Right hindlimb (tissue), 1 donor: ENCODE data around the gene POU2AF3.
"Not testable (repeated sequence)": the region's sequence is repeated elsewhere in the genome, so short reads cannot be mapped to it uniquely, and the experiment has no call there.

Experiments used
- DNase-seq: peaks from one replicate; pipeline ENCODE4 v3.0.0-alpha.2; 2018

The POU2AF3 gene

DNA sequence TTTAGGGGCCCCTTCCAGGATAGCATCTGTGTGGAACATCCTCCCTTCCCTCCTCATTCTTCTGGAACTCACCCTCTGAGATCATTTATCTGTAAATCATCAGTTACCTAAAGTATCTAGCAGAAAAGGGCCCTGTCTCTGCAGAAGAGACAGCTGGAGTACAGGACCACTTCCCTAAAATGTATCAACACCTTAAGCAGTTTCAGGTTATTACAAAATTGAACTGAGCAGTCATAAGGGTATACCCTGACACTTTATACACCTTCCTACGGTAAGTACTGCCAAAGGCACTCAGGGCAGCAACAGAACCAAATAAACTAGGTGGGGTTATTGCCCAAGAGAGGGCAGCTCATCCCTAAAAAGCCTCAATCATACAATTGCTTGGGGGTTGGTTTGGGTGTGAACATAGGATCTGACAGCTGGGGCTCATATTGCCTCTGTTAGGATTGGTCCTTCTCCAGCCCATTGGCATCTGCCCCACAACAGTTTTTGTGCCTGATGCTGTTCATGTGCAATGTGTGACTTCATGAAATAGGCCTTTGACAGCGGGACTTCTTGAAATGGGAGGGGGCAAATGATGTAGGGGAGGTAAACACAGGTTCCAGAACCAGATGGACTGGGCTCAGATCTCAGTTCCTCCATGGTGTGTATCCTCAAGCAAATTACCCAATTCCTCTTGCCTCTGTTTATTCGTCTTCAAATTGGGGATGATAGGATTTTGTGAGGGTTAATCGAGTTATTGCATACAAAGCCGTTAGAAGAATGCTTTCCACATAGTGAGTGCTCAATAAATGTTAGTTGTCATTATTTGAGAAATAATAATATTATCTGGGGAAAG is 2.9 kb downstream of the POU2AF3 start:
- no peak for DNase-seq

- DNase-seq: no peak
Measured at GRCh38 chr11:111301842-111302118, 3.4 kb downstream of the POU2AF3 start.

DNA sequence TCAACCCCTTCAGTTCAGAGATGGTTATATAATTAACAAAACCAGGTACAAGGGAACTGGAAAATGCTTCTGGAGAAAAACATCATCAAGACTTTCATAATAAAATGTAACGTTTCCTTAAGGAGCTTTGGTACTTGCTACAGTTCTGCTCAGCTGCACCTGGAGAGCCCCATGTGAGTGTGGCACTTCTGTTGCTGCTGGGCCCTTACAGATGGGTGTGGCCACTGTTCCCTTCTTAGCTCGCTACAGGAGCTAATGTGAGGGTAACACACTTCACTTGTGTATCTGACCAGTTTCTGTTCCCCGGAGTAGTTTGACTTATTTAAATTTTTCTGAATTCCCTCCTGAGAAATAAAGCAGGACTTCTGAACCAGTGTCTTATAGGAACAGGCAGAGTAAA is 4.0 kb downstream of the POU2AF3 start:
- no peak for DNase-seq

DNA sequence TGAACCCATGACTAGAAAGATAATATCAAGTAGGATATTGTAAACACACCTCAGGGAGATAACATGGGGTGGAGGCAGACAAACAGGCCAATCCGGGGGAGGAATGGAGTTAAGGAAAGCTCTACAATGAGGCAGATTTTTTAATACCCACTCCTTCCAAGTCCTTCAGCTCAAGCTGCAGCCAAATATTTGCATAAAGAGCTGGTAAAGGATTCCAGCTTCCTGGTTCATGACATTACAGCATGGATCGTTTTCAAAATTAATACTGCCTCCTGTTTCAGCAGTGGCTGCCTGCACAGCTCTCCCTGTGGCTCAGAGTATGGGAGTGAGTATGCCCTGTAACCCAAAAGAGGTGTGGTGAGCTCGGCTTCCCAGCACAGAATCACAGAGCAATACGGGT is 5.1 kb downstream of the POU2AF3 start:
- peak; percentile 46 for DNase-seq

DNA sequence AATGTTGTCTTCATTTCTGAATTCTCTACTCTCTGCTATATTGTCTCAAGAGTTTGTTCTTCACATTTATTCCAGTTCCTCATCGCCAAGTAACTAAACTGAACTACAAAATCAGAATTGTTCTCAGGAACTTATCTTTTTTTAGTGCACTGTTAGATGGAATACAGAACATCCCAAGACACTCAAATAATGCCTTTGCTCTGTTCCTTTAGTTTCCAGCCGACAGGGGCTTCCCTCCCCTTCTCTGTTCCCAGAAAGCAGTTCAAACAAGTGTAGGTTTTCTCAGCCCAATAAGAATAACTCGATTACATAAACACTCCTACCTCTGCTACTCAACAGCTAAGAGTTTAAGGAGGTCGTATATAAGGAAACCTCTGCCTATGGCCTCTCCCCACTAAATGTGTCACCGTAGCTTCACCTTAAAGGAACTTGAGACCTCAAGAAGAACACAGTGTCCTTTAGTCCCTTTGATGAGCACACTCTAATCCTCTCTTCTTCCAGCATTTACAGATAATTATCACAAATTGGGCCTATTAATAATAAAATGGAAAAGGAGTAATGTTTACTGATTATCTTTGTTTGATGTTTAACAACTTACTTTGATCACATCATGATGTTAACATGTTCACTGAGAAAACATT is 6.9 kb downstream of the POU2AF3 start:
- DNase-seq: no peak

- DNase-seq: no peak
Measured at GRCh38 chr11:111305876-111306275, 7.5 kb downstream of the POU2AF3 start.

DNA sequence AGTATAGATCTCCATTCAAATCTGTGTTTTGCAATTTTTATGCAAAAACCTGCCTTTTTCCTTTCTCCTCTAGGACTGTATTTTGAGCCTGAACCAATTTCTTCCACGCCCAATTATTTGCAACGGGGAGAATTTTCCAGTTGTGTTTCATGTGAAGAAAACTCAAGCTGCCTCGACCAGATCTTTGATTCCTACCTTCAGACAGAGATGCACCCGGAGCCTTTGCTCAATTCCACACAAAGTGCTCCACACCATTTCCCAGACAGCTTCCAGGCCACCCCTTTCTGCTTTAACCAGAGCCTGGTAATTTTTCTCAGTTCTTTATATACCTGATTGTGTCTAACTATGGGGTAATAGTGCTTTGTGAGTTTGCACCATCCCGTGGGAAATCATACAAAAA is 8.0 kb downstream of the POU2AF3 start:
- no peak for DNase-seq

DNA sequence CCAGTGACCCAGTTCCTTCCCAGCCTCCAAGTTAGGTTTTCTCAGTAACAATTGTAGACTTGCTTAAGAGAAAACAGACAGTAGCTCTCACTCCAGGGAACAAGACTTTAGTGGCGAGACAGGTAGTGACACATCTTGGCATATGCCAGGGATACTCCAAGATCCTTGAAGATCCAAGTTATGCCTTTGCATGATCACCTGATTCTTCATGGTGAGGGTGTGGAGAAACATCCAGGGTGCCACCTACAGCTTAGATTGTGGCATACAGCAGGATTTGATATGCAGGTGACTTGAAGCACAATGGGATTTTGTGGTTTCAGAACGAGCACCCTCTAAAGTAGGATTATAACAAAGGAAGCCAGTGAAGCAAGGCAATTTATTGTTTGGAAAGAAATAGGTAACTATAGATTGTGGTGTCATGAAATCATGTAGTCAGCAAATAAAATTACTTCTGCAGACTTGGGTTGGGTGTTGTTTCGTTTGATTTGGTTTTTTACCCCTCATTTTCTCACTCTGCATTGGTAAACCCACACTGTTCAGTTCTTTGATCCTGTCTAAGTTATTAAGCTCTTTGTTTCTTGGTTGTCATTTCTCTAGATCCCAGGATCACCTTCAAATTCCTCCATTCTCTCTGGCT is 9.2 kb downstream of the POU2AF3 start:
- DNase-seq: no peak

- peak; percentile 78 for DNase-seq
Measured at GRCh38 chr11:111308140-111308539, 9.8 kb downstream of the POU2AF3 start.

- no peak for DNase-seq
Measured at GRCh38 chr11:111309215-111309915, 11.0 kb downstream of the POU2AF3 start.

DNA sequence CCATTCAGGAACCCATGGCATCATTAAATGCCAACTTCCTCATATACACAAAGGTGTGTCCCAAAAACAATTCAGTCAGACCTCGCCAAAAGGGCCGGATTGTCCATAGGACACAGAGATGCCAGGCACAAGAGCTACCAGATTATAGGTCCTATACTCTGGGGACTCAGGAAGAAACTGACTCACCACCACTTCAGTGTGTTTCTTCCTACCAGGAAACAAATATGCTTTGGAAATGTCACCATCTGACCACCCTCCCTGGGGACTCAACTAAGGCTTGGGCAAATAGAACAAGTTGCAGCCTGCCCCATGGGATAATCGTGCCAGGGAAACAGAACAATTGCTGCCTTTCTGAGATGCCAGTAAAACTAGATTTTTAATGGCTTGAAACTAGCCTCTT is 11.7 kb downstream of the POU2AF3 start:
- no peak for DNase-seq

GRCh38 chr11:111310723-111311122 is 12.4 kb downstream of the POU2AF3 start:
- DNase-seq: no peak

DNA sequence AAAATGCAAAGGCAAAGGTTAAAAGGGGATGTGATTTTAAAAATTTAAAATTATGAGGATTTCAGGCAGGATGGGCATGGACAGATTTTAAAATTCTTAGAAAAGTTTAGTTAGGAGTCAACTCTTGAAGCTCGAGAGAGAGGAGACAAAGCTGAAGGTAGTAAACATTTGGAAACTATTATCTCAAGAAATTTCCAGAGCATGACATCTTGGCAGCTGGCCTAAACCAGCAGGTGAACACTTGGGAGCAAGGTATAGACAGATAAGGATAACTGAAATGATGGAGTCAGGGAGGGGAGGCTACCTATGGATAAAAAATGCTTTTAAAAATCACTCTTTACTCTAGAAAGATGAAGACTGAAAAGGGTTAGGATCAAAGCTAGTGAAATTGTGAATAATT is 13.7 kb downstream of the POU2AF3 start:
- no peak for DNase-seq

- DNase-seq: no peak
Measured at GRCh38 chr11:111319296-111319695, 20.9 kb downstream of the POU2AF3 start.

- not testable (repeated sequence) for DNase-seq
Measured at GRCh38 chr11:111320199-111320598, 21.9 kb downstream of the POU2AF3 start.

GRCh38 chr11:111320728-111321568 is 22.6 kb downstream of the POU2AF3 start:
- DNase-seq: no peak

- no peak for DNase-seq
Measured at GRCh38 chr11:111322534-111322933, 24.2 kb downstream of the POU2AF3 start.

GRCh38 chr11:111324277-111324720 is 26.0 kb downstream of the POU2AF3 start:
- DNase-seq: peak; percentile 57

DNA sequence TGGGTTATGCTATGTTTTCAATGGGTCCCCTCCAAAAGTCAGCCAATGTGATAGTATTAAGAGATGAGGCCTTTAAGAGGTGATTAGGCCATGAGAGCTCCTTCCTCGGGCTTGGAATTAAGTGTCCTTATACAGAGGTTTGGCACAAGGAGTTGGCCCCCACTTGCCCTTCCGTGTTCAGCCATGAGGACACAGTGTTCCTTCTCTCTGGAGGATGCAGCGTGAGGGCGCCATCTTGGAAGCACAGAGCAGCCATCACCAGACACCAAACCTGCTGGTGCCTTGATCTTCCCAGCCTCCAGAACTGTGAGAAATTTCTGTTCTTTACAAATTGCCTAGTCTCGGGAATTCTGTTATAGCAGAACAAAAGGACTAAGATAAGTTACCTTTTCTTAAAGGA is 26.9 kb downstream of the POU2AF3 start:
- DNase-seq: no peak

DNA sequence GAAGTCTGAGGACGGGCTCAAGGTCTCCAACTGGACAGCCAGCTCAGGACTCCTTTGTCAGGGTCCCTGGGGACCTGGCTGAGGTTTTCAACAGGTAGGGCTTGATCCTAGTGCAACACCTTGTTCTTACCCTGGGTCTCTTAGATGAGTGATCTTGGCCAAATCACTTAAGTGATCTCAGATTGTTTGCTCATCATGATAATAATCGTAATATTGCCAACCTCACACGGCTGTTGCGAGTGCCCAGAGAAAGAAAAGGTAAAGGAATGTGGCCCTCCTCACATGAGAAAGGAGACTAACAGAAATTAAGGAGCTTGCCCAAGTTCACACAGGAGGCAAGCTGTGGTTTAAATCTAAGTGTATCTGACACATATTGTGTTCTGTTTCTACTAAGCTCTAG is 28.5 kb downstream of the POU2AF3 start:
- no peak for DNase-seq

GRCh38 chr11:111327908-111328624 is 29.7 kb downstream of the POU2AF3 start:
- DNase-seq: no peak
